Measurements from ENCODE around the gene REM1.

The REM1 gene

DNA sequence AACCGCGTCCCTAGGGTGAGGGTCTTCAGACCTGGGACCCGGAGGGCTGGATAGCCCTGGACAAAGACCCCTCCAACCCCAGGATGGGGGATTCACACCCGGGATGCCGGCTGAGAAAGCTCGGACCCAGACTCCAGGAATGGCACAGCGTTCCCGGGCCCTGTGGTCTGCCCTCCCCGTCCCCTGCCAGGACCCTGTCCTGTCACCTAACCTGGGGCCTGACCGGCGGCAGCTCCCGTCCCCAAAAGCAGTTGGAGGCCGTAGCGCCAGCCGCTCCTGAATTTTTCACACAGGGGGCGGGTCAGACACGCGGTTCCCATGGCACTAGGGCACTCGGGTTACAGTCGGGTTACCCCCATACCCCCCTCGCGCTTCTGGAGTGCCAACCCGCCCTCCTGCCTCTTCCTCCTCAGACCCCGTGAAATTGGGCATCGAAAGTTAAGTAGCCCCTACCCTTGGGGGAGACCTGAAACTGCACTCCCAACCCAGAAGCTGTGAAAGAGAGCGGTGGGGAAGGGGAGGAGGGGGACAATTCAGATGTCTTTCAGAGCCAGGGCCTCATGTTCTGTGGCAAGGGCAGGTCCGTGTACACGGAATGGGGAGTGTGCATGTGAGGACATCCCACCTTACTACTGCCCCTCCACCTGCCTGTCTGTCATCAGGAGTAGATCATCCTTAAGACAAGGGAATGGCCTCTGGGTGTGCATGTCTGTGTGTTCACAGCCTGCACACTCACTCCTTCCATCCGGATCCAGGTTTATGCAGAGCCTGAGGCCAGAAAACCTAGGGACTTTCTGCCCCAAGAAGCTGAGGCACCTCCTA is 595 bp downstream of the REM1 start:
- TF ChIP-seq, protein P1, sequence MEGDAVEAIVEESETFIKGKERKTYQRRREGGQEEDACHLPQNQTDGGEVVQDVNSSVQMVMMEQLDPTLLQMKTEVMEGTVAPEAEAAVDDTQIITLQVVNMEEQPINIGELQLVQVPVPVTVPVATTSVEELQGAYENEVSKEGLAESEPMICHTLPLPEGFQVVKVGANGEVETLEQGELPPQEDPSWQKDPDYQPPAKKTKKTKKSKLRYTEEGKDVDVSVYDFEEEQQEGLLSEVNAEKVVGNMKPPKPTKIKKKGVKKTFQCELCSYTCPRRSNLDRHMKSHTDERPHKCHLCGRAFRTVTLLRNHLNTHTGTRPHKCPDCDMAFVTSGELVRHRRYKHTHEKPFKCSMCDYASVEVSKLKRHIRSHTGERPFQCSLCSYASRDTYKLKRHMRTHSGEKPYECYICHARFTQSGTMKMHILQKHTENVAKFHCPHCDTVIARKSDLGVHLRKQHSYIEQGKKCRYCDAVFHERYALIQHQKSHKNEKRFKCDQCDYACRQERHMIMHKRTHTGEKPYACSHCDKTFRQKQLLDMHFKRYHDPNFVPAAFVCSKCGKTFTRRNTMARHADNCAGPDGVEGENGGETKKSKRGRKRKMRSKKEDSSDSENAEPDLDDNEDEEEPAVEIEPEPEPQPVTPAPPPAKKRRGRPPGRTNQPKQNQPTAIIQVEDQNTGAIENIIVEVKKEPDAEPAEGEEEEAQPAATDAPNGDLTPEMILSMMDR (IDR thresholded peaks at IDR 0.05; ENCODE audit: borderline replicate concordance, insufficient read depth, low read depth, low read length) = no peak
- no peak overlapping the region for H3K4me3 ChIP-seq (ENCODE audit: low read depth, low read length)

DNA sequence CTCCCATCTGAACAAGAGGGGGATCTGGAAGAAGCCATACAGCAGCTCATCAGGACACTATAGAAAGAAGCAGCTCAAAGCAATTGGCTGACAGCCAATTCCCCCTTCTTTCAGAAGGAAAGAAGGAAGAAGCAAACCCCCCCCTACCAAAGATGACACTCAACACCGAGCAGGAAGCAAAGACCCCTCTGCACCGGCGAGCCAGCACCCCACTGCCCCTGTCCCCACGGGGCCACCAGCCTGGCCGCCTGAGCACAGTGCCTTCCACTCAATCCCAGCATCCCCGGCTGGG is 1.2 kb downstream of the REM1 start:
- TF ChIP-seq, protein P1 (IDR thresholded peaks at IDR 0.05; ENCODE audit: borderline replicate concordance, insufficient read depth, low read depth, low read length) = no peak
- no peak overlapping the region for H3K4me3 ChIP-seq (ENCODE audit: low read depth, low read length)

DNA sequence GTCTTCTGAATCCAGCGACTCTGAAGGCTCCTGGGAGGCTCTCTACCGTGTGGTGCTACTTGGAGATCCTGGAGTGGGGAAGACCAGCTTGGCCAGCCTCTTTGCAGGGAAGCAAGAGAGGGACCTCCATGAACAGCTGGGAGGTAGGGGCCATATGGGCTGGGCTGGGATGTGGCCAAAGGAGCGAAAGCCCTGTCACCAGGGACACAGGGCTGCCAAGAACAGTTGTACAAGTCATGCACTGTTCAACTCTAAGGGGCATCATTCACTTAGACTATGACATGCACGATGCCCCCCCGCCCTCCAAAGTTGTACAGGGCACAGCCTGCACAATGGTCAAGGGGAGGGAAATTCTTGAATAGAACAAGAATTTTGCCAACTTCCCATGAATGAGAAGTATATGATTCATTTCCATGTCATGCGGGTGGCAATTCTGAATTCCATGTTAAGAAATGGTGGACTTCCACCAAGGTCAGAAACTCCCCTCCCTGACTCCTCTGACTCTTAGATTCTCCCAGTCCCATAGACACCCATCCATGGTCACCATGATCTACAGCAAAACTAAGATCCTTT is 1.6 kb downstream of the REM1 start:
- H3K4me3 ChIP-seq (ENCODE audit: low read depth, low read length) = no peak overlapping the region
- TF ChIP-seq, protein P1 (IDR thresholded peaks at IDR 0.05; ENCODE audit: borderline replicate concordance, insufficient read depth, low read depth, low read length) = no peak

DNA sequence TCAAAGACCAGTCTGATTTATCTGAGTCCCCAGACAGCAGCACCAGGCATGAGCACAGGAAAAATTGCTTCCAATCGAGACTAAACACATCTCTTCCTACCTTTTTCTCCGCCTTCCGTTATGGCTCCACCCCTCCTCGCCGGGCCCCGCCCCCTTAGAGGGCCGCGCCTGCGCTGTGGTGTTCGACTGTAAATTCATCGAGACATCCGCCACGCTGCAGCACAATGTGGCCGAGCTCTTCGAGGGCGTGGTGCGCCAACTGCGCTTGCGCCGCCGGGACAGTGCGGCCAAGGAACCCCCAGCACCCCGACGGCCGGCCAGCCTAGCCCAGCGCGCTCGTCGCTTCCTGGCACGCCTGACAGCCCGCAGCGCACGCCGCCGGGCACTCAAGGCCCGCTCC is 8.9 kb downstream of the REM1 start:
- H3K4me3 ChIP-seq (ENCODE audit: low read depth, low read length) = no peak overlapping the region
- TF ChIP-seq, protein P1 (IDR thresholded peaks at IDR 0.05; ENCODE audit: borderline replicate concordance, insufficient read depth, low read depth, low read length) = no peak

DNA sequence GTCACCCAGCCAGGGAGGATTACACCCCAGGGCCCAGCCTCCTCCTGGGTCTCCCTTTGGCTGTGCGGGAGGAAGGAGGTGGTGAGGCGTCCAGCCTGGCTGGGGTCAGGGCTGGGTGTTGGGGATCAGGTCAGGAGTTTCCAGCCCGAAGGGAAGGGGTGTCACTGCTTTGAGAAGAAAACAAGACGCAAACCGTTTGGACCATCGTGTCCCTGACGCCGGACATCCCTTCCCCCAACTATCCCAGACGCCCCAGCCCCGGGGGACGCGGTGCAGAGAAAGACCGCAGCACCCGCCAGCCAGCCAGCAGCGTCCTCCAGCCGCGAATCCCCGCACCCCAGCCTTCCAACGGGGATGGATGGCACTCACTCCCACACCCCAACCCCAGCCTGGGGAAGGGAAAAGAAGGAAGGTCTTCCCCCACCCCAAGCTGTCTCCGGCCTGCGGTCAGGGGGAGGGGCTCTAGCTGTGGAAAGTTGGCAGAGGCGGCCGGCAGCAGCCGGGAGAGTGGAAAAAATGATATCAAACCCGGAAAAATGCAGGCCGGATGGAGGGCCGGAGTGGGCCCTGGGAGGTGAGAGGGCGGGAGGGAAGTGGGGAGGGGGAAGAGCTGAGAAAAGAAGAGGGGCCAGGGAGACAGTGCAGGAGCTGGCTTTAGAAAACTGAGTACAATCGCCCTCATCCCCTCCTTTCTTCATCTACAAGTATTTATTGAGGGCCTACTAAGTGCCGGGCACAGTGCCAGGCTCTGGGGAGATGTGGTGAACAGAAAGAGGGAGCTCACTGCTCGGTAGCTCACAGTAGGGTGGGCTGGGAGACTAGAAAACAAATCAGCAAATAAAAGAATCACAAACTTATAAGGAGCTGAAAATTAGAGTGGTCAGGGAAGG is 10.6 kb downstream of the REM1 start:
- TF ChIP-seq, protein P1 (IDR thresholded peaks at IDR 0.05; ENCODE audit: borderline replicate concordance, insufficient read depth, low read depth, low read length) = no peak
- H3K4me3 ChIP-seq (ENCODE audit: low read depth, low read length) = no peak overlapping the region

DNA sequence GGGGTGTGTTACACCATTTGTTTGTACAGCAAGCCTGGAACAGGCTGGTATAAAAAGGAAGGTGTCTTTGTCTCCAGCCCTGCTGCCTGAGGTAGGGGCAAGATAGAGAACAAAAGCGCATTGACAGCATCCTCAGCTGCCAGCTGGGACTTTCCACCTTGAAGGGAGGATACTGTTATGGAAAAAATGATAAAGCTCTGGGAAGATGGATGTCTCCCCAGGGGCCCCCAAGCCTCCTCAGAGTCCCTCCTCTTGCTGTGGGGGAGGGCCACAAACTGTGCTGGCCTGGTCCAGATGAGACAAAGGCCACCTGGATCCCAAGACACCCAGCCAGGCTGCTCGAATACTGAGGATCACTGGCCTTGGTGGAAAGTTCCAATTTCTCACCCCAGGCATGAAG is 13.0 kb downstream of the REM1 start:
- TF ChIP-seq, protein P1 (IDR thresholded peaks at IDR 0.05; ENCODE audit: borderline replicate concordance, insufficient read depth, low read depth, low read length) = no peak

More for the DNA sequence above, 13.0 kb downstream of the REM1 start:
- no peak overlapping the region for H3K4me3 ChIP-seq (ENCODE audit: low read depth, low read length)

Data from GM12875 (cell line).